Left renal pelvis (tissue), 4 donors: ENCODE measurements around the gene SERGEF. TPM values are rescaled to one million over a fixed set of nuclear protein-coding genes. Genes with fewer than 3 reads are reported as not detected.

Experiments
- DNase-seq, 4 donors: peaks; one replicate each; pipeline ENCODE4 v3.0.0-alpha.2; 2013; ENCODE audit warnings: low read depth in 4 of 4, low spot score in 3 of 4
- polyA plus RNA-seq, 4 donors: library from polyadenylated mRNA; unstranded; fragments of 120-200 nt; gene quantifications; one replicate each; pipeline ENCODE4 v1.2.1, GENCODE V29; 2013; ENCODE audit not compliant: insufficient read length in 4 of 4

SERGEF gene
- polyA plus RNA-seq, 4 donors = 11.0 to 20.1 (median 18.7) TPM

- DNase-seq = no peak
Measured at GRCh38 chr11:17740649-17741235, 272.1 kb downstream of the SERGEF start.

- DNase-seq = no peak
Measured at GRCh38 chr11:17739945-17740338, 272.9 kb downstream of the SERGEF start.

GRCh38 chr11:17738151-17738973, 274.5 kb downstream of the SERGEF start:
- DNase-seq = no peak

Other genes starting within 250 kb of the SERGEF start
- 1 to 10 TPM in 1 of 4 donors, under 1 TPM in 3; 0.52 to 1.7 (median 0.56) TPM for gene TPH1, start 33.2 kb upstream of the SERGEF start, polyA plus RNA-seq
- 10 to 100 TPM; 21.8 to 45.1 (median 28.5) TPM for gene SAAL1, start 93.0 kb upstream of the SERGEF start, polyA plus RNA-seq
- not detected for gene MRGPRX3, start 119.5 kb upstream of the SERGEF start, polyA plus RNA-seq
- not detected for gene MRGPRX4, start 159.8 kb upstream of the SERGEF start, polyA plus RNA-seq
- under 1 TPM in 1 of 4 donors, not detected in 3; 0.22 TPM for gene SAA4, start 223.8 kb upstream of the SERGEF start, polyA plus RNA-seq
- gene SAA2, start 235.6 kb upstream of the SERGEF start, polyA plus RNA-seq = under 1 TPM in 1 of 4 donors, not detected in 3; 0.45 TPM